ENCODE results near the gene TYRO3. TPM values are rescaled to one million over a fixed set of nuclear protein-coding genes. Genes with fewer than 3 reads are reported as not detected.

Gene TYRO3
- total and polyA plus RNA-seq, 2 of the 13 experiments (the other 11 are each of a cell fraction or from before 2014, with no cell fraction given): 24.0 to 43.6 TPM

DNA sequence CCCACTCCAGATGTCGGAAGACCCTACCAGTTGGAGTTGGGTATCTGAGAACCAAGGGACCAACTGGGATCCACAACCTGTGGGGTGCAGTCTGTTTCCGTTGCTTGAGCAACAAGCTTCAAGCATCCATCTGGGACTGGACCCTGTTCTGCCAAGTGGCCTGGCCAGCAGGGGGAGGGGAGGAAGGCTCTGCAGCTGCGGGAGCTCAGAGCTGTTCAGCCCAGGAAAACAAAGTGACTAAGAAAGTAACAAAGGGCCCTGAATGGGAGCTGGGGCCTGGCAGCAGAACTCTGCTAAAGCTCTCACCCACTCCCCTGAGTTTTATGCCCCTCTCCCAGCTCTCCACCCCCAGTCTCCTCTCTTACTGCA is 2.7 kb downstream of the TYRO3 start (continued):
- TF ChIP-seq CTCF (CRISPR knock-in tag; IDR thresholded peaks at IDR 0.05): peak; percentile 63
- TF ChIP-seq MTA3 (CRISPR knock-in tag; IDR thresholded peaks at IDR 0.05): no peak
- TF ChIP-seq, protein P1, sequence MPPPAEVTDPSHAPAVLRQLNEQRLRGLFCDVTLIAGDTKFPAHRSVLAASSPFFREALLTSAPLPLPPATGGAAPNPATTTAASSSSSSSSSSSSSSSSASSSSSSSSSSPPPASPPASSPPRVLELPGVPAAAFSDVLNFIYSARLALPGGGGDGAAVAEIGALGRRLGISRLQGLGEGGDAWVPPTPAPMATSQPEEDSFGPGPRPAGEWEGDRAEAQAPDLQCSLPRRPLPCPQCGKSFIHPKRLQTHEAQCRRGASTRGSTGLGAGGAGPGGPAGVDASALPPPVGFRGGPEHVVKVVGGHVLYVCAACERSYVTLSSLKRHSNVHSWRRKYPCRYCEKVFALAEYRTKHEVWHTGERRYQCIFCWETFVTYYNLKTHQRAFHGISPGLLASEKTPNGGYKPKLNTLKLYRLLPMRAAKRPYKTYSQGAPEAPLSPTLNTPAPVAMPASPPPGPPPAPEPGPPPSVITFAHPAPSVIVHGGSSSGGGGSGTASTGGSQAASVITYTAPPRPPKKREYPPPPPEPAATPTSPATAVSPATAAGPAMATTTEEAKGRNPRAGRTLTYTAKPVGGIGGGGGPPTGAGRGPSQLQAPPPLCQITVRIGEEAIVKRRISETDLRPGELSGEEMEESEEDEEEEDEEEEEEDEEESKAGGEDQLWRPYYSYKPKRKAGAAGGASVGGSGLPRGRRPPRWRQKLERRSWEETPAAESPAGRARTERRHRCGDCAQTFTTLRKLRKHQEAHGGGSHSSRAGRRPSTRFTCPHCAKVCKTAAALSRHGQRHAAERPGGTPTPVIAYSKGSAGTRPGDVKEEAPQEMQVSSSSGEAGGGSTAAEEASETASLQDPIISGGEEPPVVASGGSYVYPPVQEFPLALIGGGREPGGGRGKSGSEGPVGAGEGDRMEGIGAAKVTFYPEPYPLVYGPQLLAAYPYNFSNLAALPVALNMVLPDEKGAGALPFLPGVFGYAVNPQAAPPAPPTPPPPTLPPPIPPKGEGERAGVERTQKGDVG (CRISPR knock-in tag; IDR thresholded peaks at IDR 0.05; ENCODE audit: borderline replicate concordance): no peak
- no peak for TF ChIP-seq EP300 (IDR thresholded peaks at IDR 0.05; ENCODE audit: low read depth in 2 of 2, low read length in 2 of 2)
- TF ChIP-seq EP300 (CRISPR knock-in tag; IDR thresholded peaks at IDR 0.05; ENCODE audit: borderline replicate concordance): peak; percentile 29; the same call in 1 of the 2 replicates
- no peak for TF ChIP-seq ZNF720 (CRISPR knock-in tag; IDR thresholded peaks at IDR 0.05)
- peak; percentile 46; the same call in 1 of the 2 replicates for TF ChIP-seq STAG1 (CRISPR knock-in tag; IDR thresholded peaks at IDR 0.05)
- TF ChIP-seq SSRP1 (CRISPR knock-in tag; IDR thresholded peaks at IDR 0.05): no peak
- TF ChIP-seq PTBP1 (IDR thresholded peaks at IDR 0.05; ENCODE audit: low read depth, low read length, poor library complexity, severe bottlenecking): no peak
- TF ChIP-seq IRX3 (CRISPR knock-in tag; IDR thresholded peaks at IDR 0.05; ENCODE audit: borderline replicate concordance, low read depth): no peak
- TF ChIP-seq TBX3 (IDR thresholded peaks at IDR 0.05; ENCODE audit: borderline replicate concordance): no peak
- no peak for TF ChIP-seq ARHGAP35 (CRISPR knock-in tag; IDR thresholded peaks at IDR 0.05; ENCODE audit: borderline replicate concordance)
- TF ChIP-seq GATA4 (IDR thresholded peaks at IDR 0.05; ENCODE audit: borderline replicate concordance, low read depth): no peak
- TF ChIP-seq, protein P2, sequence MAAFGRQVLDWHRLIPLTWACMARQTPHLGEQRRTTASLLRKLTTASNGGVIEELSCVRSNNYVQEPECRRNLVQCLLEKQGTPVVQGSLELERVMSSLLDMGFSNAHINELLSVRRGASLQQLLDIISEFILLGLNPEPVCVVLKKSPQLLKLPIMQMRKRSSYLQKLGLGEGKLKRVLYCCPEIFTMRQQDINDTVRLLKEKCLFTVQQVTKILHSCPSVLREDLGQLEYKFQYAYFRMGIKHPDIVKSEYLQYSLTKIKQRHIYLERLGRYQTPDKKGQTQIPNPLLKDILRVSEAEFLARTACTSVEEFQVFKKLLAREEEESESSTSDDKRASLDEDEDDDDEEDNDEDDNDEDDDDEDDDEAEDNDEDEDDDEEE (CRISPR knock-in tag; IDR thresholded peaks at IDR 0.05): no peak
- no peak for TF ChIP-seq AHDC1 (CRISPR knock-in tag; IDR thresholded peaks at IDR 0.05; ENCODE audit: borderline replicate concordance)
- no peak for TF ChIP-seq ZC3H4 (CRISPR knock-in tag; IDR thresholded peaks at IDR 0.05; ENCODE audit: borderline replicate concordance)
- no peak for TF ChIP-seq SRF (IDR thresholded peaks at IDR 0.05; ENCODE audit: low read depth, low read length)
- TF ChIP-seq ZNF713 (CRISPR knock-in tag; IDR thresholded peaks at IDR 0.05): no peak

Measured in HepG2 (cell line).